Effector CD4-positive, alpha-beta T cell (primary cell): ENCODE data around the gene APMAP.

Source experiments
- DNase-seq: peaks from one replicate; pipeline ENCODE4 v3.0.0-alpha.2; 2020

Gene APMAP

DNA sequence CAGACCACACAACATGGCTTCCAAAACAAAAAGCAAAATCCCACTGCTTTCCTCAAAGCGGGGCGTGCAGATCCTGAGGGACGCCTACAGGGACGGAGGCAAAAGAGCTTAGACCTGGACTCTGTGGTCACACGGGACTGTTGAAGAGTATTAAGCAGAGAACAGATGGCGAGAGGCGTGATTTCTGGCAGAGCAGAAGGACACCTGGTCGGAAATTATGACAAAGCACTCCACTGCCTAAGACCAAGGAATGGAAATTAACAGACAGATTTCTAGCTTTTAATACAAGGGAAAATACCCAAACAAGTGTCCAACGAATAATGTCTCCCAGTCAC is 28.1 kb downstream of the APMAP start:
- no peak for DNase-seq

DNA sequence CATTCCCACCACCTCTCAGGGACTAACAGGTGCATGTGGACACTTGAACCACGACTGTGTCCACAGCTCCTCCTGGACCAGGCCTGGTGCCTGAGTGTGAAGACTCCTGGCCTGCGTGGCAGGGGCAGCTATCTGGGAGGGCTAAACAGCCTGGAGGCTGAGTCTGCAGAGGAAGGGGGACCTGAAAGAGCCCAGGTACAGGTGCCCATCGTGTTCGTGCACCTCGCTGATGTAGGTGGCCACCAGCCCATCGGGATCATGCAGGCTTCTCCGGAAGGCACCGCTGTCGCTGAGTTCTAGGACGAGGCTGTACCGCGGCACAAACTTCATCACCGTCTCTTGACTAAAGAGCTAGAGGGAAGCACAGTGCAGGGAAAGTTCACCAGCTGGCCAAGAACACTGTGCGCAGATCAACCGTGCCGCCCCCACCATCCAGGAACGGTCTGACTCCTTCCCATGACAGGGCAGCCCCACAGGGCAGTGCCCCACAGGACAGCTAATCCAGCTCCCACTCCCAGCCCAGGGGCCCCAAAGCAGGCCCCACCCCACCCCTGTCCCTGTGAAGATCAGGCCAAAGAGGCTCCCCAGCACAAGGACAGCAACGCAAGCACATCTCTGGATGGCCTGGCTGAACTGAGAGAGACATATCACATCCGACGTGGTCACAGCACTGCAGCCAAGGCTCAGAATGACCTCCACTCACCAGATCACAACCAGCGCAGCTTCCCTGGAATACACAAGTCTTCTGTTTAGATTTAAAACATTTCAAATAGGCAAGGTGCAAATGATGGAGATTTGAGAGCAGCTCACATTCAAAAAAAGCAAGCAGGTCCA is 28.7 kb downstream of the APMAP start:
- DNase-seq: no peak

DNA sequence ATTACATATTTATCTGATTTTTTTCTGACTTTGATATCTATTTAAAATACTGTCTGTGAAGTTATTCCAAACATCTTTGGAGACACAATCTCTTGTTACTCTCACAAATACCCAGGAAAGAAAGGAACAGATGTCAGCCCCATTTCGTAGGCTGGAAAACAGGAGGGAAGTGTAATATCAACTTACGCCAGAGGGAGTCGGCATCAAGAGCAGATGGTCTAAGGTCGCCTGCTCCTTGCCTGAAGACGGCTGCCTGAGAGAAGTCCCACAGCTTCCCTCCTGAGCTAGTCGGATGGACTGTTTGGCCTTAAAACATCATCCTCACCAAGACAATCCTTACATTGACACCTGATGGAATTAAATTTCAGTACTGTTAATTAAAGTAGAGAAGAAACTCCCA is 30.0 kb downstream of the APMAP start:
- DNase-seq: no peak

DNA sequence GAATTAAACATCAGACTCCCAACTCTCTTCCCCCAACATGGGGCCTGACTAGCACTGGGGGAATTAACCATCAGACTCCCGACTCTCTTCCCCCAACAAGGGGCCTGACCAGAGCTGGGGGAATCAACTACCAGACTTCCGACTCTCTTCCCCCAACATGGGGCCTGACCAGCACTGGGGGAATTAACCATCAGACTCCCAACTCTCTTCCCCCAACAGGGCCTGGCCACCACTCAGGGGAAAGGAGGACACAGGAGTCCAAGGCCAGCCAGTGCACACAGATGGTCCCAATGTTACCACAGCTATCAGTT is 30.4 kb downstream of the APMAP start:
- no peak for DNase-seq

DNA sequence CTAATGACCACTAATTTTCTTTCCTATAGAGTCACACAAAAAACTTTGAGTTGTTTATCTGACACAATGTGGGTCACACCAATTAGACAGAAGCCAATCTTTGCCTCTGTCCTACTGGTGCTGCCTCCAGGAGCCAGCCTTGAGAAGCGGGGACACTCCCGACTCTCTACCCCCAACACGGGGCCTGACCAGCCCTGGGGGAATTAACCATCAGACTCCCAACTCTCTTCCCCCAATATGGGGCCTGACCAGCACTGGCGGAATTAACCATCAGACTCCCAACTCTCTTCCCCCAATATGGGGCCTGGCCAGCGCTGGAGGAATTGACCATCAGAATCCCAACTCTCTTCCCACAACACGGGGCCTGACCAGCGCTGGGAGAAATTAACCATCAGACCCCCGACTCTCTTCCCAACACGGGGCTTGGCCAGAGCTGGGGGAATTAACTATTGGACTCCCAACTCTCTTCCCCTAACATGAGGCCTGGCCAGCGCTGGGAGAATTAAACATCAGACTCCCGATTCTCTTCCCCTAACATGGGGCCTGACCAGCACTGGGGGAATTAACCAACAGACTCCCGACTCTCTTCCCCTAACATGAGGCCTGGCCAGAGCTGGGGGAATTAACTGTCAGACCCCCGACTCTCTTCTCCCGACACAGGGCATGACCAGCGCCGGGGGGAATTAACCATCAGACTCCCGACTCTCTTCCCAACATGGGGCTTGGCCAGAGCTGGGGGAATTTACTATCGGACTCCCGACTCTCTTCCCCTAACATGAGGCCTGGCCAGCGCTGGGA is 31.0 kb downstream of the APMAP start:
- DNase-seq: no peak

DNA sequence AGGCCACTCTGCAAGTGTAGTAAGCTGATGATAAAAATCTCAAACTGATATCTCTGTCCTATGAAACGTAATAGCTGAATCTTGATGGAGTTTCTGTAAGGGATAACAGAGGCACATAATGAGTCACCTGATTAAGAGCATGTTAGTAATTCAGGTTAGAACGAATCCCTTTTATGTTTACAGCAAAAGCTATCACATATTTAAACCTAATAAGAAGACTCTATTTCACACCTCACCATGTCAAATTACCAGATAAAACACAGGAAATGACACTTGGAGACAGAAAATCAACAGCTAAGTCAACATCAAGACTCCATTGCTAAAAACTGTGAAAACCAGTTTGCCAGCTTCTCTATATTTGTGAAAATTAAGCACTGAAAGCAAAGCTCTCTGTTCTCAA is 31.7 kb downstream of the APMAP start:
- no peak for DNase-seq

DNA sequence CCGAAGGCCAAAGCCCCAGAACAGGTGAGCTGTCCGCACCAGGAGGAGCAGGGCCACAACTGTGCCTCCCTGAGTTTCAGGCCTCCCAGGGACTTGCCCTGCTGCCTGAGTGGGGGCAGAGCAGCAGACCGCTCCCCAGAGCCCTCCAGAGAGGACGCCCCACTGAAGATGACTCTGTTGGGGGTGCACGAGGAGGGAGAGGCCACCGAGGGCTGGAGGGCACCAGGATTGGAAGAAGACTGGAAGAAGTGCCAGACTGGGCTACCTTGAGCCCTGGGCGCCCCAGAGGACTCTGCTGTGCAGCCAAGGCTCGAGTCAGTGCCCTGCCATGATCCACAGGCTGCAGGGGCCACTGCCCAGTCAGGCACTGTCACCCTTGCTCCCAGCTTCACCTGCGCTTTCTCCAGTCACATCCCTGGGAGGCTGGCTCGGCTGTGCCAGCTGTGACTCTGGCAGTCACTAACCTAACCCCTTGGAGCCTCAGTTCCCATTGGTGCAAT is 32.2 kb downstream of the APMAP start:
- DNase-seq: no peak

DNA sequence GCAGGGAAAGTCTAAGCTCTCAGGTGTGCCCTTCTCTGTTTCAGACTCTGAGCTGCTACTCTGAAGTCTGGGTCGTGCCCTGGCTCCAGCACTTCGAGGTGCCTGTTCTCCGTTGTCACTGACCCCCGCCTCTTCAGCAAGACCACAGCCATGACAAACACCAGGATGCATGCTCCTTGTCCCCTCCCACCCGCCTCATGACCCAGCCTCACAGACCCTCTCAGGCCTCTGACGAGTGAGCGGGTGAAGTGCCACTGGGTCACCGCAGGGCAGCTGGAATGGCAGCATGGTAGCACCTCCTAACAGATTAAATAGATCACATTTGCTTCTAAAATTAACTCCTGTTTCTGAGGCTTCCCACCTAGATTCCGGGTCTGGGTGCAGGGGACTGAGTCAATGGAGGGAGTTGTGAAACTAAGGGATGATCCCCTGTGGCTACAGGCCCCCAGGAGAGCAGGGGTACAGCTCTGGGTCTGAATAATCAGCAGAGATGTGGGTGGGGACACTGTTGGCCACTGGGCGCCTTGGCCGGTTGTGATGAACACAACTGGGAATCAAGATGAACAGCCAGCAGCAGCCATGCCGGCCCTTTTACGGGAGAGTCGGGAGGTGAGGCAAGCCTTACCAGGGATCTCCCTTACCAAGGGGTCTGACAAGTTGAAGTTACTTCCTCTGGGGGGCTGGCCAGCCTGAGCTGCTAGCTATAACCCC is 32.8 kb downstream of the APMAP start:
- no peak for DNase-seq

DNA sequence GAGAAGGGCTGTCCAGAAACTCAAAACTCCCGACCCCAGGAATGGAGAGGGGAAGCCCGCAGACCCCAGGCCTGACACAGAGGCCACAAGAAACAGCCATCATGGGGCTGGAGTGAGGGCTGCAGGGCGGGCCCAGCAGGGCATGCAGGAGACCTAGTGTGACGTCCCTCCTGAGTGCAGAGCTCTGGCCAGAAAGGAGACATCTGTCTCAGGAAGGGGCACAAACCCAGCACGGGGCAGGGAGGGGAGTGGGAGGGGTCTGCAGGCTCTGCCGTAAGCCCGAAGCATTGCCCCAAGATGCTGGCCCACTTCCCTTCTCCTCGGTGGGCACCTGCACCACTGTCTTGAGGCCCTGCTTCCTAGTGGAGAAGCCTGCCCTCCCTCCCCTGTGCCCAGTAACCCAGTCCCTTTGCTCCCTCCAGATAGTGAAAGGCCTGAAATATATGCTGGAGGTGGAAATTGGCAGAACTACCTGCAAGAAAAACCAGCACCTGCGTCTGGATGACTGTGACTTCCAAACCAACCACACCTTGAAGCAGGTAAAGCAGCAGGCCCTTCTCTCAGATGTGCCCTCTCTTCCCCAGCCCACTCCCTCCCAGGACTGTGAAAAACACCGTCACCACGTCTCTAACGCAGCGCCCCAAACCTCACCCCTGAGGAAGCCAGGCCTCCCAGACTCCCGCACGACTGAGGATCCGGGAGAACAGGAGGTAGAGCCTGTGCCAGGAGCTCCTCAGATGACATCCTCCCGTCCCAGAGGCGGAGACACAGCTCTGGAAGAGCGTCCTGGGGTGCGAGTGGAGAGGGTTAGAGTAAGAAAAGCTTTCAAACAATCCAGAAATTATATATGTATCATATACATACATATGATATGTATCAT is 33.8 kb downstream of the APMAP start:
- DNase-seq: no peak

DNA sequence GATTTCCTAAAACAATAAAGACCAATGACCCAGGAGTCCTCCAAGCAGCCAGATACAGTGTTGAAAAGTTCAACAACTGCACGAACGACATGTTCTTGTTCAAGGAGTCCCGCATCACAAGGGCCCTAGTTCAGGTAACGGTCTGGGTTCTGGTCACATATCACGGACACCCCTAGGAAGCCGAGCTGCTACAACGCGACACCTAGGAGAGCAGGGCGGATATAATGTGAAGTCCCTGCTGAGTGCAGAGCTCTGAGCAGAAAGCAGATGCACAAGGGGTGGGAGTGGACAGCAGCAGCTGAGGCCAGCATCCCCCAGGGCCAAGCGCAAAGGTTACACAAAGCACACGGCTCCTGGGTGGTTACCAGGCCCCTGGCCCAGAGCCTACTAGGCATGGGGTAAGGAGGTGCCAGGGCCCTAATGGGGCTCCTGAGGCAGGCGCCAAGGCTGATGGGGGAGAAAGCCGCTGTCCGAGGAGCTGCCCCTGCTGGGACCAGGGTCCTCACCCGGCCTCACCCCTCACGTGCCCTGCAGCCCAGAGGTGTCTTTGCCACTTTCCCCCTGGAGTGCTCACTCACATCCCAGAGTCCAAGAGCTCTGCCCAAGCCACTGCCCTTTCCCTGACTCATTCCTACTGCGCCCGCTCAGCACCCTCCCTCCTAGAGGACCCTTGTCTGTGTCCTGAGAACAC is 35.1 kb downstream of the APMAP start:
- DNase-seq: no peak

DNA sequence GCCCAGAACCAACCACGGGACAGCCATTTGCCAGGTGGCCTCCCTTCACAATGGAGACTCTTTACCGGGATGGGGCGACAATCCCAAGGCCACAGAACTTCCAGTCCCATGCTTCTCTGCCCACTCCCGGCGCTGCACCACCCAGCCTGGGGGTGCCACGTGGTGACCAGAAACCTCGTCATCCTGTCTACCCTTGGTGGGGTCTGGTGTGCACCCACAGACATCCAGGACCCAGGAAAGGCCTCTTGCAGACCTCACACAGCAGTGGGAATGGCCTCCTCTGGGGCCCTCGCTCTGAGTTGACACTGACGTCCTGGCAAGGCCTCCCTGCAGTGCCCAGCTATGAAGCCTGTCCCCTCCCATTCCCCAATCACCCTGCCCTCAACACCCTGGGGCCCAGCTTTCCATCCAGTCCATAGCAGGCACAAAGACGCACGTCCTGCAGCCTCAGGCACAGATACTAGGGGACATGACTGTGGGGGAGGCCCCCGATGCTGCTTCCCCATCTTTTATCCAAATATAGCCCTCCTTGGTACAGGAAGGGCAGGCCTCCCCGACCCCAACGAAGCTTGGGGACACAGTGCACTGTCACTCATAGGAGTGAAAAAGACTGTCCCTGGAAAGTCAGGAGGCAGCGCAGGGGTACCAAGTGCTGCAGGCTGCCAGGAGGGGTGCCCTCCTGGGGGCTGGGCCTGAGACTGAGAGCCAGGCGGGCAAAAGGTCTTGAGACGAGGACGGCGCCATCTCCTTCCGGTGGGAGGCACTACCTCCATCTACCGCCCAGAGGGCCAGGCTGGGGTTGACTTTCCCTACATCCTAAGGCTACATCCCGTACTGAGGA is 36.3 kb downstream of the APMAP start:
- DNase-seq: no peak

DNA sequence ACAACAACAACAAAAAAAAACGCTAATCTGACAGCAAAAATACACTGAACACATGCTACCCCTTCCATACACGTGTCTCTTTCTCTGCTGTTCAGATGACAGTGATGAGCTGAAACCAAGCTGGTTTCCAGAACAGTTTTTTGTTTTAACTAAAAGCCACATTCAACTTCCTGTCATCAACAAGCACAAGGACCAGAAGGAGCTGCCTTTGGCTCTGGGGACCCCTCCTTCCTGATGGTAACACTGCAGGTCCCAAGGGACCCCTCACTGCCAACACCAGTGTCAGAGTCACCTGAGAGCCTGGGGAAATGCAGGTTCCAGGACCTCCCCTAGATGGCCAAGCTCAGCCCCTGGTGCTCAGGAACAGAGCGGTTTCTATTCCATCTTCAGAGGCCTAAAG is 37.5 kb downstream of the APMAP start:
- no peak for DNase-seq

DNA sequence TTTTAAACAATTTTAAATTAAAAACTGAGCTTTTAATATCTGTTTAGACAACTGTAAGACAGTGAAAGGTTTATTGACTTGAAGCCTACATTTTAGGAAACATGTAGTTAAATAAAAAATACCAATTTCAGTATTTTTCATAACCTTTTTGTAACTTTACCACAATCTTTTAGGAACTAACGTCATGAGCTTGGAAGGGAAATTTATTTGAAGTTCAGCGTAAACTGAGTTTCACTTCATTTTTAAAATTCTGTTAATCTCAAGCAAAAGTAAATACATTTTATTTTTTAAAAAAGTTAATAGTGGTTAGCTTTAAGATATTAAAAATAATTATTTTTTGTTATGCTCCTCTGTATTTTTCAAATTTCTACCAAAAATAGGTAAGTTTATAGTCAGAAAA is 38.0 kb downstream of the APMAP start:
- no peak for DNase-seq

DNA sequence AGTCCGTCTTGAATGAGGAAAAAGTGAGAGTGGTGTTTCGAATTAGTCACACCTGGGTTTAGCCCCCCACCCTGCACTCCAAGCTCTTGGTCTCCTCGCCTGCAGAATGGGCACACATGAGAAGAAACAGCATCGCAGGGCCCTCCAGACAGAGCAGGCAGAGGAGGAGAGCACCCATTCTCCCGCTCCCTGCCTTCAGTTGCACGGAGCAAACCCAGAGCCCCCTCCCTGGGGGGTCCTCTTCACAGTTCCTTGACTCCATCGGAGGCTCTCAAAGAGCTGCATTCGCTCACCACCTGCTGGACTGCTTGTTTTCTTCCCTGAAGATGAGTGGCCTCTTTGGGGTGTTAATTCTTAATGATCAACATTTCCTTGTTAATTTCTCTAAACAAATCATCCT is 38.4 kb downstream of the APMAP start:
- DNase-seq: no peak

DNA sequence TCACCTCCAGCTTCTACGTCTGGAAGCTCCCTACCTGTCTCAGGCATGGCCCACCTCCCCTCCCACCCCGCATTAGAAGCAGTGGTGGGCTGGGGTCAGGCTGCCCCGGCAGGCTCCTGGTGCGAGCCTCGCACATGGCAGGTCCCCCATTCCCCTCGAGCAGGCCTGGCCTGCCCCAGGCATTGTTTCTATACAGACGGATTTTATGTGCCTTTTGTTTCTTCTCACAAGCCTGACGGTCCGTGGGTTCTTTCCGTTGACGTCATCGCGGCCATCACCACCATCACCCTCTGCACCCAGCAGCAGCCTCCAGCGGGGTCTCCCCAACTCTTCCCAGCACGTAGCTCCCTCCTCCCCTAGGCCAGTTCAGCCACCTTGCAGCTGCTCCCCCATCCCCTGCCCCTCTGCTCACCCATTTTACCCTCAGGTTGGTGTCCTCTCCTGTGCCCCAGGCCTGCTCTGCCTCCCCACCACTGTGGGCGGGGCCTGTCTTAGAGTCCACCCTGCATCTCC is 38.9 kb downstream of the APMAP start:
- no peak for DNase-seq

DNA sequence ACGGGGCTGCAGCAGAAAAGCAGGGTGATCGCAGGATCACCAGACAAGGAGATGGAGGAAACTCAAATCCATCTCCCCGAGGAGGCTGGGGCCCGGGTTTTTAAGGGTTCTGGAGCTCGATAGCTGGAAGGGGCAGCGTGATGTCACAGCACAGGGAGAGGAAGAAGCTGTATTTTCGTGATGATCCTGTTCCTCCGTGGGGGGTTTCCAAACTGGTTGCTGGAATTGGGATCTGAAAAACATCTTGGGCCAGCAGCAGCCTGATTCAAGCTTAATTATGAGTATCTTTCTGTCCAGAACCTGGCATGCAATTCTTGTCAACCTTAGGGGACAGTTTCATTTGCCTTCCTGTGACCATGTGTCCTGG is 39.4 kb downstream of the APMAP start:
- no peak for DNase-seq

DNA sequence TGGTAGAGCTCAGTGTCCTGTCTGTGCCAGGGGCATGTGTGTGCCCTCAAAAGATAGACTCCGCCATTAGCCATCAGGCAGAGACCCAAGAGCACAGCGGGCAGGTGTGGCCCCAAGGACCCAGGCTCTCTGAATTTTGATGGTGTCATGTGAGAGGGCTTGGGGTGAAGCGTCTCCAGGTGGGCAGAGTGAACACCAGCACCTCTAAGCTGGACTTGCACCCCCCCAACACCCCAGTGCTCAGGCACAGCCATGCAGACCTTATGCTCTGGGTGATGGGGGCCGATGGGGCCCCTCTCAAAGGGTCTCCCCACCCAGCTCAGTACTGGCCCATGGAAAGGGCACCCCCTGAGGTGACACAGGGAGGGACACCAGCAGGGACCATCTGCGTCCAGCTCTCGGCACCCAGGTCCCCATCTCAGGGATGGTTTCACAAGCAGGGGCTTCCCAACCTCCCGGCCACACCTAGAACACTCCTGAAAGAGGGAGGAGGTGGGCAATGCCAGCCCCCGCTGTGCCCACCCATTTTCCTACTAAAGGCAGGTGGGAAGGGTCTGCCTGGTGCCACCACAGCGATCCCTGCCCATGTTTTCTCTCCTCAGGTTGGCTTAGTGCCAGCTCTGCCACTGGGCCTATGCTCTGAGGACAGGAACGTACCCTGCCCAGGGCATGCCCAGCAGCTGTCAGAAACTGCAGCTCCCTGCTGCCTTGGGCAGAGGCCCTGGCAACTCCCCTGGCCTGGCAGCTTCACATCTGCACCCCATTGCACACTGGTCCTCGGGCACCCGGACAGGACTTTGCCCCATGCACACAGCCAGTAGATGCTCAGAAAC is 40.0 kb downstream of the APMAP start:
- no peak for DNase-seq

DNA sequence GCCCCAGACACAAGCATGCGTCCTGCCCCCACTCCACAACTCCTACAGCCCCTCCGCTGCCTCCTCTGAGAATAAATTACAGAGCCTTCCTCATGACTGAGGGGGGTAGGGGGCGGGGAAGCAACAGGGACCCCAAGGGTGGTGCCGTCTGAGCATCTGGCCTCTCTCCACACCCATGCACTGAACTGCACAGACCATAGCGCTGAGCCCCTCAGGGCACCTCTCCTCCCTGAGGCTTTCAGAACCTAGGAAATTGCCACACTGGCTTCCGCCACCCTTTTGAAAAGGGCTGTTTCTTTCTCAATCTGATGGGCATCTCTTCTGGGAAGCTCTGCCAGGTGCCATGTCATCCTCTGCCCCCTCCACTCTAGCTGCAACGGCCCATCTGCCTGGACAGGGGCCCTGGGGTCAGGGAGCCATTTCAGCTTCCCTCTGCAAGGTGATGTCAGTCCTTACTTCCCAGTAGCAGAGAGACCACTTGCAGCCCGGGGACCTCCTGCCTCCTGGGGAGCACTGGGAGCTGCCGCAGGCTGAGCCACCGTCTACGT is 40.9 kb downstream of the APMAP start:
- no peak for DNase-seq

DNA sequence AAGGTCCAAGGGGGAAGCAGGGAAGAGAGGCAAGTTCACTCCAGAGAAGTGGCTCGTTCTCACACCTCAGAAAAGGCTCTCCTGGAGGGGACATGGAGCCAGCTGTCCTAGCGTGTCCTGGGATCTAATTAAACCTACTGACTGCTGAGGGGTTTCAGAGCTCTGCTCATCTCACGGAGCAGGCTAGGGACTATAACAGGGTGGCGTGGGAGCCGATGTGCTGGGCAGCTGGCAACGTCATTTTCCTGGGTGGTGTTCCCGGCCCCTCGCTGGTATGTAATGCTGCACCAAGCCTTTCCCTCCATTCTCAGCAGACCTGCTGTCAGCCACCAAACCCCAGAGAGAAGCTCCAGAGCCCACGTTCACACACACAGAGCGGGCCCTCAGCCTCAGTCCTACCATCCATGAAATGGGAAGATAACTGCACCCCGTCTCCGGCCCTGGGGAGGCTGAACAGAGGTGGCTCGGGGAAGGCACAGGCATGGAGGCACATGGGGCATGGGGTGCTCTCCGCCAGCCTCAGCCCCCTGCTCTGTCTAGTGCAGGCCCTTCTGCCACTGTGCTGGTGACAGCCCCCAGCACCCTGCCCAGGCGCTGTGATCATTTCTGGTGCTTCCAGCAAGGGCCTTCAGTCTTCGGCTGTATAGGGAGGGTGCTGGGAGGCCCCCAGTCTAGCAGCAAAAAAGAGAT is 41.6 kb downstream of the APMAP start:
- no peak for DNase-seq
